Activated naive CD4-positive, alpha-beta T cell treated with anti-CD3 and anti-CD28 coated beads, Interleukin-2, amount 50 U/mL, for 24 hours (primary cell): ENCODE data around the gene IFNLR1.
A peak's percentile ranks its signal among the peaks of the same experiment; 100 is the strongest.

ENCODE experiments used
- H3K27ac Mint-ChIP-seq: one replicate; pipeline ENCODE4 v1.8.0; 2021; ENCODE audit warnings: mild to moderate bottlenecking, mixed read lengths
- H3K27me3 Mint-ChIP-seq: one replicate; pipeline ENCODE4 v1.8.0; 2021; ENCODE audit warnings: mixed read lengths
- H3K36me3 Mint-ChIP-seq: one replicate; pipeline ENCODE4 v1.8.0; 2021; ENCODE audit warnings: mixed read lengths
- H3K4me1 Mint-ChIP-seq: one replicate; pipeline ENCODE4 v1.8.0; 2021; ENCODE audit warnings: mixed read lengths
- H3K4me3 Mint-ChIP-seq: one replicate; pipeline ENCODE4 v1.8.0; 2021; ENCODE audit warnings: mild to moderate bottlenecking, mixed read lengths
- H3K9me3 Mint-ChIP-seq: one replicate; pipeline ENCODE4 v1.8.0; 2021; ENCODE audit warnings: mixed read lengths

The IFNLR1 gene

DNA sequence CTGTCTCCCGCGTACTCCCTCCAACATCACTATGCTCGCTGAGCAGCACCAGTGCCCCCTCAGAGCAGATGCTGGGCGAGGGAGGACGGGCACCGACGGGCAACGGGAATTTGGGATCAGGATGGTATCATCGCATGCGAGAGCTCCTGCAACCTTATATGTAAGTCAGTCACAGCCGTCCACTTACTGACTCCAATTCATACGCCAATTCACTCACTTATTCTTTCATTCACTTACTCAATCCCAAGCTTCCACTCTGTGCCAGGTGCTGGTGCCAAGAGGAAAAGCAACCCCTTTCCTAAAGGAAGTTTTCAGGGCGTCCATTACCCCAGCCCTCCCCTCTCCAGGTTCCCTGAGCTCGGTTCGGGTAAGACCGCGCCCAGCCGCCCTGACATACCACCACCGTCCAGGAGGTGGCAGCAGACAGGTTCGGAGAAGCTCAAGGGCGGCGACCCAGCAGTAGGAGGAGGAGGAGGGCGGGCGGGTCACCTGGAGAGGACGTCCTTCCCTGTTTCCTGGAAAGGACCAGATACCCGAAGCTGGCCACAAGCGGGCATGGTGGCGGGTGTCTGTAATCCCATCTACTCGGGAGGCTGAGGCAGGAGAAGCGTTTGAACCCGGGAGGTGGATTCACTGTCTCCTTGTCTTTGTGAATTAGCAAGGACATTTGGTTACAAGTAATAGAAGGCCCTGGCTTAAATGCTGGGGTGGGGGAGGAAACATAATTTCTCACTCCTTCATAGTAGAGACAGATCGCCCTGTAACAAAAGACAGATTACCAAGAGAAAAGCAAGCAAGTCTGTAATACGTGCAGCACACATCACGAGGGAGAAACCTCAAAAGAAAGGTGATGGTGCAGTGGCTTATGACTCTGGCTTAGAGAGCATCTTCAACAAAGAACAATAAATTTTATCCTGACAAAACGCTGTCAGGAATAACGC lies 36.6 kb downstream of the IFNLR1 start:
- Mint-ChIP-seq H3K4me3 (peak overlapping the region; percentile 65), H3K27me3 (peaks cover 20% of the 10 kb centered on the region), H3K27ac (no peak overlapping the region), H3K36me3 (no peaks in the 10 kb centered on the region), H3K9me3 (no peaks in the 10 kb centered on the region), H3K4me1 (peaks cover 19% of the 10 kb centered on the region)

DNA sequence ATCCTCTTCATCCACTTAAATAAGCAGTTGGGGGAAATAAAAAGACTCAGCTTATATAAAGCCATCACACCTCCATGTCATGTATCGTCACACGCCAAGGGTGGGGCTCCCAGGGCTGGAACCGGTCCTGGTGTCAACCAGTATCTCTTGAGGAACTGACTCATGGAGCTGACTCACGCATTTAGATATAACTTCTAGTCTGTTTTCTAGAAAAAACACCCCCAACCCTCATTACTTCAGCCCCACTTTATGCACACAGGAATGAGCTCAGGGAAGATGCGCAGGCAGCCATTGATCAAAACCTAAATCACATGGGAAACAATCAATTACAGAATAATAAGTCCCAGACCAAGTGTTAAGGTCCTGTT lies 37.2 kb downstream of the IFNLR1 start:
- H3K27ac Mint-ChIP-seq, result no peak overlapping the region
- H3K27me3 Mint-ChIP-seq, result peaks cover 20% of the 10 kb centered on the region
- H3K4me3 Mint-ChIP-seq, result peak overlapping the region; percentile 65
- no peaks in the 10 kb centered on the region for H3K9me3 Mint-ChIP-seq
- no peaks in the 10 kb centered on the region for H3K36me3 Mint-ChIP-seq
- peaks cover 19% of the 10 kb centered on the region for H3K4me1 Mint-ChIP-seq

DNA sequence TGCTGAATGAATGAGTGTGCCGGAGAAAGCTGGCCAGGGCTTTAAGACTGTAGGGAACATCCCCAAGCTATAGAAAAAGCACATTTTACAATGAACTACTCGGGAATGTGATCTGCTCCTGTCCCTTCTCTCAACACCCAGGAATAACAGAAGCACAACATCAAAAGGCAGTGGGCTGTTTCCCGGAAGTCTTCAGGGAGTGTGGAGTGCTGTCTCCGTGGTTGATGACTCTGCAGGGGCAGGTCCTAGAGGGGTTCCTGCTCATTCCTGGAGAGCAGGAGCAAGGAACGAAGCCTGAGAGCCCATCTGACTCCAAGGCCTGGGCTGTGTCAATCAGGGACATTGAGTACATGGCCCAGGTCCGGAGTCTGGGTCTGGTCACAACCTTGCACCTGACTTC lies 39.3 kb downstream of the IFNLR1 start:
- Mint-ChIP-seq H3K4me3 (no peak overlapping the region), H3K9me3 (no peaks in the 10 kb centered on the region), H3K36me3 (no peaks in the 10 kb centered on the region), H3K27ac (no peak overlapping the region), H3K4me1 (peaks cover 19% of the 10 kb centered on the region), H3K27me3 (peaks cover 17% of the 10 kb centered on the region)

- Mint-ChIP-seq H3K4me3 (no peak overlapping the region), H3K9me3 (no peaks in the 10 kb centered on the region), H3K4me1 (peaks cover 19% of the 10 kb centered on the region), H3K27ac (no peak overlapping the region), H3K27me3 (peaks cover 15% of the 10 kb centered on the region), H3K36me3 (no peaks in the 10 kb centered on the region)
Observed at GRCh38 chr1:24147194-24147593, 39.9 kb downstream of the IFNLR1 start.

- Mint-ChIP-seq H3K27me3 (no peaks in the 10 kb centered on the region), H3K9me3 (no peaks in the 10 kb centered on the region), H3K36me3 (no peaks in the 10 kb centered on the region), H3K4me1 (peaks cover 3% of the 10 kb centered on the region), H3K4me3 (no peak within 1 kb of the TSS), H3K27ac (no peak within 1 kb of the TSS)
Observed at GRCh38 chr1:24142546-24143534, 44.2 kb downstream of the IFNLR1 start, which contains the start of gene IL22RA1. Gene IL22RA1, minus strand, starts transcription at chr1:24143140. Its CDS starts 58 bp downstream, at chr1:24143082.

DNA sequence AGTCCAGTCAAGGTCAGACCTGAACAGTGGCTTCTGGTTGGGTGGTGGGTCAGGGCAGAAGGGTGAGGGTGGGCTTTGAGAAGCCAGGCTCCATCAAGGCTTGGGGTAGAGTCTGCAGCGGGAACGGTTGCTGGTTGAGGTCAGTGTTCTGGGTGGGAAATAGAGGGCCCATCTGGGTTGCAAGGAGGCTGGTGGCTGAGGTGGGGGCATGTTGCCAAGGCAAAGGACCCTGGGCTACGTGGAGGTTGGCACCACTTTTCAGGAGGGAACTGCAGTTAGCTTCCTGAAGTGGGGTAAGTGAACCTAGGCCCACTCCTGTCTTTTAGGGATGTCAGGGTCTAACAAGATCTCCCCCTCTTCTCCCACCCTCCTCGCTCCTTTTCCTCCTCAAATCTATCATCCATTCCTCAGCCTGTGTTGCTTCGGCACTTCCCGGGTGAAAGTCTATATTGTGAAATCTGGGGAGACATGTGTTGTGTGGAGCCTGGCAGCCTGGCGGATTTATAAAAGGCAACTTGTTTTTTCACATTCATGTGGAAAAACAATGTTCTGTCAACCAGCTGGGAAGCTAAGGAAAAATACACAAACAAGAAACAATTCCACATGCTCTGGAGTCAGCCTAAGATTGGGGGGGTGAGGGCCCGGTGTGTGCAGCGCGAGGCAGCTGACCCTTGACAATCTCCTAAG lies 45.6 kb downstream of the IFNLR1 start:
- peaks cover 3% of the 10 kb centered on the region for H3K4me1 Mint-ChIP-seq

GRCh38 chr1:24140741-24141181 lies 46.3 kb downstream of the IFNLR1 start:
- Mint-ChIP-seq H3K4me1 (peaks cover 3% of the 10 kb centered on the region), H3K36me3 (no peaks in the 10 kb centered on the region), H3K9me3 (no peaks in the 10 kb centered on the region), H3K4me3 (no peak overlapping the region), H3K27me3 (no peaks in the 10 kb centered on the region), H3K27ac (no peak overlapping the region)

More for the DNA sequence above, 45.6 kb downstream of the IFNLR1 start:
- no peaks in the 10 kb centered on the region for H3K27me3 Mint-ChIP-seq
- no peaks in the 10 kb centered on the region for H3K9me3 Mint-ChIP-seq
- H3K27ac Mint-ChIP-seq, result no peak overlapping the region
- no peaks in the 10 kb centered on the region for H3K36me3 Mint-ChIP-seq
- no peak overlapping the region for H3K4me3 Mint-ChIP-seq

GRCh38 chr1:24139841-24140425 lies 47.2 kb downstream of the IFNLR1 start:
- peaks cover 3% of the 10 kb centered on the region for H3K4me1 Mint-ChIP-seq
- H3K27ac Mint-ChIP-seq, result no peak overlapping the region
- H3K4me3 Mint-ChIP-seq, result no peak overlapping the region
- no peaks in the 10 kb centered on the region for H3K9me3 Mint-ChIP-seq
- H3K36me3 Mint-ChIP-seq, result no peaks in the 10 kb centered on the region
- peaks cover 2% of the 10 kb centered on the region for H3K27me3 Mint-ChIP-seq

DNA sequence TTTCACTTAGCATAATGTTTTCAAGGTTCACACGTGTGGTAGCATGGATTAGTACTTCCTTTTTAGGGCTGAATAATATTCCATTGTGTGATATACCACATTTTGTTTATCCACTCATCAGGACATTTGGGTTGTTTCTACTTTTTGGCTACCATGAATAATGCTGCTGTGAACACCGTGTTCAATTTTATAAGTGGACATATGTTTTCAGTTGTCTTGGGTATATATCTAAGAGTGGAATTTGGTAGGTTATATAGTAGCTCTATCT lies 47.9 kb downstream of the IFNLR1 start:
- peaks cover 2% of the 10 kb centered on the region for H3K27me3 Mint-ChIP-seq

DNA sequence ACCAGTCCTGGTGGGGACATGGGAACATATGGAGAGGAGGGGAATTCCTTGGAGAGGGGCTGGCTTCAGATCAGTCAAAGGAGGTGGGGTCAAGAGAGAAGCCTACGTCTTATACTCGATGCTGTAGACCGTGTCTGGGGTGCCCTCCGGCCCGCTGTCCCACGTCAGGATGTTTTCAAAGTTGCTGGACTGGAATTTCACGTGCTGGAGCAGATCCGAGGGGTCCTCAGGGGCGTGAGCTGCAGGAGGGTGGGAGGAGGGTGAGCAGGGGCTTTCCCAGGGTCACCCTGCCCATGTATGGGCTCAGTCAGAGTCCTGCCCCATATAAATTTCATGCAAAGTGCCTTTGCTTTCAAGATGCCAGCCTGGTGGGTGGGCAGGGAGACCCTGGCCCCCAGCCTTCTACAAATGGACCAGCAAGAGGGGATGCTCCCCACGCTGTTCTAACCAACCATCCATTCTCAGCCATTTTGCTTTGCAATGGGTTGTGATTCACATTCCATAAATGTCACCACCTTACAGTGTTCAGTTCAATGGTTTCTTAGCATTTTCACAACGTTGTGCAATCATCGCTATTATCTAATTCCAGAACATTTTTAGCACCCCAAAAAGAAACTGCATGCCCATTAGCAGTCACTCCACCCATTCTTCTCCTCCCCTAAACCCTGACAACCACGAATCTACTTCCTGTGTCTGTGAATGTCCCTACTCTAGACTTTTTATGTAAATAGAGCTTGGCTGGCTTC lies 48.4 kb downstream of the IFNLR1 start:
- peaks cover 2% of the 10 kb centered on the region for H3K27me3 Mint-ChIP-seq
- H3K36me3 Mint-ChIP-seq, result no peaks in the 10 kb centered on the region
- H3K27ac Mint-ChIP-seq, result no peak overlapping the region
- peaks cover 3% of the 10 kb centered on the region for H3K4me1 Mint-ChIP-seq
- no peak overlapping the region for H3K4me3 Mint-ChIP-seq
- H3K9me3 Mint-ChIP-seq, result no peaks in the 10 kb centered on the region

More for the DNA sequence above, 47.9 kb downstream of the IFNLR1 start:
- Mint-ChIP-seq H3K9me3 (no peaks in the 10 kb centered on the region), H3K4me3 (no peak overlapping the region), H3K4me1 (peaks cover 3% of the 10 kb centered on the region), H3K36me3 (no peaks in the 10 kb centered on the region), H3K27ac (no peak overlapping the region)

- Mint-ChIP-seq H3K9me3 (no peaks in the 10 kb centered on the region), H3K27ac (no peak overlapping the region), H3K27me3 (peaks cover 2% of the 10 kb centered on the region), H3K4me3 (no peak overlapping the region), H3K36me3 (no peaks in the 10 kb centered on the region), H3K4me1 (peaks cover 3% of the 10 kb centered on the region)
Observed at GRCh38 chr1:24136956-24137539, 50.0 kb downstream of the IFNLR1 start.

GRCh38 chr1:24134376-24134775 lies 52.7 kb downstream of the IFNLR1 start:
- Mint-ChIP-seq H3K36me3 (peaks cover 2% of the 10 kb centered on the region), H3K9me3 (no peaks in the 10 kb centered on the region), H3K4me1 (peaks cover 3% of the 10 kb centered on the region), H3K27ac (no peak overlapping the region), H3K27me3 (peaks cover 2% of the 10 kb centered on the region), H3K4me3 (no peak overlapping the region)

DNA sequence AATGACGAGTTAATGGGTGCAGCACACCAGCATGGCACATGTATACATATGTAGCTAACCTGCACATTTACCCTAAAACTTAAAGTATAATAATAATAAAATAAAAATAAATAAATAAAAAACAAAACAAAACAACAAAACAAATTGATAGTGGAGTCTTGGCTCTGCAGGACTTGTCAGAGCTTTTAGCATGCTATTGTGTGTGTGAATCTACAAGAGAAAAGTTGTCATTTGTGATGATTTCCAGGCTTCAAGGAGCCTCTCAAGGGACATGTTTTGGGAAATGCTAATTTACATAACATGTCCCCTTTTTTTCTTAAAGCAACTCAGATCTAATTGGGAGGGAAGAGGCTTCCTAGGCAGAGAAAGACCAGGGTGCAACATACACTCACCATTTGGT lies 53.3 kb downstream of the IFNLR1 start:
- Mint-ChIP-seq H3K4me1 (no peaks in the 10 kb centered on the region), H3K27ac (no peak overlapping the region), H3K9me3 (no peaks in the 10 kb centered on the region), H3K36me3 (peaks cover 2% of the 10 kb centered on the region), H3K27me3 (peaks cover 2% of the 10 kb centered on the region), H3K4me3 (no peak overlapping the region)

- H3K9me3 Mint-ChIP-seq, result no peaks in the 10 kb centered on the region
- peaks cover under 1% of the 10 kb centered on the region for H3K27me3 Mint-ChIP-seq
- no peak overlapping the region for H3K4me3 Mint-ChIP-seq
- peaks cover 2% of the 10 kb centered on the region for H3K36me3 Mint-ChIP-seq
- no peak overlapping the region for H3K27ac Mint-ChIP-seq
- no peaks in the 10 kb centered on the region for H3K4me1 Mint-ChIP-seq
Observed at GRCh38 chr1:24130385-24130784, 56.7 kb downstream of the IFNLR1 start.
